ENCODE data around the gene SCART1.
"Not testable (repeated sequence)": the region's sequence is repeated elsewhere in the genome, so short reads cannot be mapped to it uniquely, and the experiment has no call there.

SCART1 gene

GRCh38 chr10:133515471-133515870 is 61.7 kb downstream of the SCART1 start:
- DNase-seq (ENCODE audit: low read depth in 2 of 2, low spot score in 1 of 2) = no peak

GRCh38 chr10:133516057-133516456 is 62.3 kb downstream of the SCART1 start:
- DNase-seq (ENCODE audit: low read depth in 2 of 2, low spot score in 1 of 2) = no peak

DNA sequence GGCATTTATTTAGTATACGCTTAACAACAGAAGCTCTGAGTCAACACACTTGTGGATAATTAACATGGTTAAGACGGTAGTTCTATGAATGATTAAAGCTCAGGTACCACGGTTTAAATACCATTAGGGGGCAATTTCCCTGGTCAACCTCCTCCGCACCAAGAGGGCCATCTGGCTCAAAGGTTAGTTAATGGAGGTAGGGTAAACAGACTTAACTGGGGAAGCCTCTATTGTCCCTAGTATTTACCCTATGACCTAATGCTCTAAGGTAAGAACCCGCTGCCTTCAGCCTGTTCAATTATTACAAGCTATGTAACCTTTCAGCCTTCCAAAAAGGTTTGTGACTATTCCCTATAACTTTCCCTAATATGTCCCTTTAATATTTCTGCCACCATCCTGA is 64.8 kb downstream of the SCART1 start:
- not testable (repeated sequence) for DNase-seq (ENCODE audit: low read depth in 2 of 2, low spot score in 1 of 2)

All from stimulated activated CD8-positive, alpha-beta memory T cell treated with anti-CD3 and anti-CD28 coated beads, Interleukin-4, amount 100 ng/mL, for 4 hours (primary cell).